SK-N-SH treated with all-trans-retinoic acid at 6 μM for 48 hours (cell line): ENCODE results near the gene TMEM200A.

Experiments
- ATAC-seq: fragments of 200-7000 bp; cut with Tn5 transposase; 3 replicates; pipeline ENCODE4 v1.9.1; 2020; ENCODE audit warnings: mild to moderate bottlenecking, moderate library complexity
- ARNTL ChIP-seq: fragments of 450-650 bp; formaldehyde crosslinking; IDR thresholded peaks from 2 replicates; pipeline ENCODE4 v1.5.0; 2020; ENCODE audit warnings: low read depth, mild to moderate bottlenecking, moderate library complexity, borderline replicate concordance
- BACH2 ChIP-seq: fragments of 250-450 bp; sonication (Bioruptor Pico); IDR thresholded peaks from 2 replicates; pipeline ENCODE4 v1.9.0; 2021; ENCODE audit warnings: mild to moderate bottlenecking, borderline replicate concordance
- CREB5 ChIP-seq: fragments of 250-450 bp; sonication (Bioruptor Pico); IDR thresholded peaks from 2 replicates; pipeline ENCODE4 v1.5.1; 2020; ENCODE audit warnings: low read depth, mild to moderate bottlenecking, moderate library complexity
- ESRRG ChIP-seq: fragments of 250-450 bp; sonication (Bioruptor Pico); IDR thresholded peaks from 2 replicates; pipeline ENCODE4 v1.6.1; 2021; ENCODE audit warnings: mild to moderate bottlenecking
- GLIS3 ChIP-seq: fragments of 250-450 bp; sonication (Bioruptor Pico); IDR thresholded peaks from 2 replicates; pipeline ENCODE4 v1.5.0; 2020; ENCODE audit warnings: mild to moderate bottlenecking, moderate library complexity
- ISL1 ChIP-seq: fragments of 250-450 bp; sonication (Bioruptor Pico); IDR thresholded peaks from 2 replicates; pipeline ENCODE4 v2.1.2; 2022; ENCODE audit warnings: mild to moderate bottlenecking, moderate library complexity
- PATZ1 ChIP-seq: fragments of 250-450 bp; sonication (Bioruptor Pico); IDR thresholded peaks from 2 replicates; pipeline ENCODE4 v1.8.0; 2020; ENCODE audit warnings: mild to moderate bottlenecking, moderate library complexity, borderline replicate concordance
- POU6F1 ChIP-seq: fragments of 250-450 bp; sonication (Bioruptor Pico); IDR thresholded peaks from 2 replicates; pipeline ENCODE4 v1.8.0; 2021; ENCODE audit warnings: low read depth, mild to moderate bottlenecking, moderate library complexity, borderline replicate concordance
- PPARA ChIP-seq: fragments of 250-450 bp; sonication (Bioruptor Pico); IDR thresholded peaks from 2 replicates; pipeline ENCODE4 v1.5.0; 2020; ENCODE audit warnings: mild to moderate bottlenecking, borderline replicate concordance
- RARB ChIP-seq: fragments of 250-450 bp; sonication (Bioruptor Pico); IDR thresholded peaks from 2 replicates; pipeline ENCODE4 v1.8.0; 2021; ENCODE audit warnings: mild to moderate bottlenecking, moderate library complexity
- TCF4 ChIP-seq: fragments of 250-450 bp; sonication (Bioruptor Pico); IDR thresholded peaks from 2 replicates; pipeline ENCODE4 v1.8.0; 2021; ENCODE audit warnings: mild to moderate bottlenecking, moderate library complexity, borderline replicate concordance
- TOX ChIP-seq: fragments of 250-450 bp; sonication (Bioruptor Pico); IDR thresholded peaks from 2 replicates; pipeline ENCODE4 v1.8.0; 2021; ENCODE audit warnings: mild to moderate bottlenecking, moderate library complexity, borderline replicate concordance
- TSHZ2 ChIP-seq: fragments of 250-450 bp; sonication (Bioruptor Pico); IDR thresholded peaks from 2 replicates; pipeline ENCODE4 v1.5.0; 2020; ENCODE audit warnings: mild to moderate bottlenecking, moderate library complexity
- ZC3H10 ChIP-seq: fragments of 250-450 bp; sonication (Bioruptor Pico); IDR thresholded peaks from 2 replicates; pipeline ENCODE4 v1.5.1; 2021; ENCODE audit warnings: mild to moderate bottlenecking, moderate library complexity
- ZFP3 ChIP-seq: fragments of 250-450 bp; sonication (Bioruptor Pico); IDR thresholded peaks from 2 replicates; pipeline ENCODE4 v1.5.0; 2020; ENCODE audit warnings: mild to moderate bottlenecking, moderate library complexity
- ZFP30 ChIP-seq: fragments of 450-650 bp; formaldehyde crosslinking; IDR thresholded peaks from 2 replicates; pipeline ENCODE4 v1.5.0; 2022; ENCODE audit warnings: mild to moderate bottlenecking, moderate library complexity
- ZNF565 ChIP-seq: fragments of 450-650 bp; formaldehyde crosslinking; conservative IDR thresholded peaks from 2 replicates; pipeline ENCODE4 v1.5.0; 2020; ENCODE audit warnings: low read depth, mild to moderate bottlenecking, moderate library complexity
- ZNF8 ChIP-seq: fragments of 450-650 bp; formaldehyde crosslinking; IDR thresholded peaks from 2 replicates; pipeline ENCODE4 v1.5.0; 2020; ENCODE audit warnings: mild to moderate bottlenecking, moderate library complexity

The TMEM200A gene

GRCh38 chr6:130385064-130385695 is 19.4 kb downstream of the TMEM200A start:
- no peak for TF ChIP-seq ZC3H10 (CRISPR knock-in tag)
- TF ChIP-seq PATZ1 (CRISPR knock-in tag): no peak
- TF ChIP-seq ZNF8 (CRISPR knock-in tag): no peak
- no peak for TF ChIP-seq ZFP30 (CRISPR knock-in tag)
- no peak for TF ChIP-seq ESRRG (CRISPR knock-in tag)
- no peak for TF ChIP-seq BACH2 (CRISPR knock-in tag)
- TF ChIP-seq ZFP3 (CRISPR knock-in tag): no peak
- TF ChIP-seq PPARA (CRISPR knock-in tag): no peak
- TF ChIP-seq RARB (CRISPR knock-in tag): no peak
- TF ChIP-seq CREB5 (CRISPR knock-in tag): no peak
- no peak for TF ChIP-seq GLIS3 (CRISPR knock-in tag)
- TF ChIP-seq ZNF565 (CRISPR knock-in tag): no peak
- no peak for TF ChIP-seq TCF4 (CRISPR knock-in tag)
- peak; percentile 40 for ATAC-seq

GRCh38 chr6:130389142-130389541 is 23.3 kb downstream of the TMEM200A start:
- ATAC-seq: no peak
- TF ChIP-seq ZNF8 (CRISPR knock-in tag): no peak
- no peak for TF ChIP-seq POU6F1 (CRISPR knock-in tag)

GRCh38 chr6:130390890-130391289 is 25.1 kb downstream of the TMEM200A start:
- no peak for ATAC-seq
- no peak for TF ChIP-seq POU6F1 (CRISPR knock-in tag)
- no peak for TF ChIP-seq TOX (CRISPR knock-in tag)
- TF ChIP-seq, all 23 proteins: peak for 0

GRCh38 chr6:130393306-130393705 is 27.5 kb downstream of the TMEM200A start:
- no peak for ATAC-seq
- TF ChIP-seq ARNTL (no peak), PPARA (CRISPR knock-in tag) (no peak), ZFP30 (CRISPR knock-in tag) (no peak), ISL1 (CRISPR knock-in tag) (no peak), TSHZ2 (CRISPR knock-in tag) (no peak), ESRRG (CRISPR knock-in tag) (no peak), ZFP3 (CRISPR knock-in tag) (no peak), ZNF565 (CRISPR knock-in tag) (no peak)
